Colonic mucosa (tissue), 4 donors: ENCODE results near the gene KRT26. TPM values are rescaled to one million over a fixed set of nuclear protein-coding genes. Genes with fewer than 3 reads are reported as not detected.

ENCODE experiments used
- DNase-seq: peaks from one replicate; pipeline ENCODE4 v3.0.0-alpha.2; 2020
- H3K27ac ChIP-seq: fragments of 200-600 bp; one replicate; pipeline ENCODE4 v1.8.0; 2021
- H3K27me3 ChIP-seq: fragments of 200-600 bp; one replicate; pipeline ENCODE4 v1.8.0; 2021
- H3K36me3 ChIP-seq: fragments of 200-600 bp; one replicate; pipeline ENCODE4 v1.8.0; 2021
- H3K4me1 ChIP-seq: fragments of 200-600 bp; one replicate; pipeline ENCODE4 v1.8.0; 2021; ENCODE audit warnings: mild to moderate bottlenecking
- H3K4me3 ChIP-seq: fragments of 200-600 bp; one replicate; pipeline ENCODE4 v1.8.0; 2021
- H3K9ac ChIP-seq, 2 donors: one replicate each; pipeline ENCODE4 v1.7.0; 2013; ENCODE audit warnings: control low read depth in 2 of 2, low read depth in 2 of 2, low read length in 2 of 2
- H3K9me3 ChIP-seq: fragments of 200-600 bp; one replicate; pipeline ENCODE4 v1.8.0; 2021
- intact Hi-C: fragments of 100-400 bp; cut with DNase I; formaldehyde crosslinking; loops from one replicate; pipeline ENCODE4 v1.14.1; 2022
- total RNA-seq, 2 donors: library from RNA; stranded (reverse); fragmentation: NEBNext Ultra II Directional in 1 of 2; extraction: Animal tissue kit (Norgen Biotek cat#: 25700) in 1 of 2; gene quantifications; one replicate each; pipeline ENCODE4 v1.2.1, GENCODE V29; 2021
- TF ChIP-seq, protein P1 (sequence below): fragments of 200-600 bp; IDR thresholded peaks from one replicate; pipeline ENCODE4 v1.8.0; 2022; ENCODE audit warnings: antibody characterized with exemption, mild to moderate bottlenecking
- donor health status: healthy.
- donor health status: DM: no; HTN: no; CAD: no.
- donor health status: DM: no; HTN: no; CAD: no.

KRT26 gene, protein sequence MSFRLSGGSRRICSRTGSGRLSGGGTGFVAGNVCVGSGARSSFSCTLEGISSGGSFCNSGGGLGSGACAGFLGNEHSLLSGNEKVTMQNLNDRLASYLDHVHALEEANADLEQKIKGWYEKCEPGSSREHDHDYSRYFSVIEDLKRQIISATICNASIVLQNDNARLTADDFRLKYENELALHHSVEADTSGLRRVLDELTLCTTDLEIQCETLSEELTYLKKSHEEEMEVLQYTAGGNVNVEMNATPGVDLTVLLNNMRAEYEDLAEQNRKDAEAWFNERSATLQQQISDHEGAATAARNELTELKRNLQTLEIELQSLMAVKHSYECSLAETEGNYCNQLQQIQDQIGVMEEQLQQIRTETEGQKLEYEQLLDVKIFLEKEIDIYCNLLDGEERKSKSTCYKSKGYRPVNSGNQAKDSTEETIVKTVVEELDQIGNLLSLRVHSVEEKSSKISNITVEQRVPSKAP
- not detected for total RNA-seq

- no peaks in the 10 kb centered on the region for H3K4me1 ChIP-seq
- intact Hi-C loops, result no loop called here
- TF ChIP-seq, protein P1, sequence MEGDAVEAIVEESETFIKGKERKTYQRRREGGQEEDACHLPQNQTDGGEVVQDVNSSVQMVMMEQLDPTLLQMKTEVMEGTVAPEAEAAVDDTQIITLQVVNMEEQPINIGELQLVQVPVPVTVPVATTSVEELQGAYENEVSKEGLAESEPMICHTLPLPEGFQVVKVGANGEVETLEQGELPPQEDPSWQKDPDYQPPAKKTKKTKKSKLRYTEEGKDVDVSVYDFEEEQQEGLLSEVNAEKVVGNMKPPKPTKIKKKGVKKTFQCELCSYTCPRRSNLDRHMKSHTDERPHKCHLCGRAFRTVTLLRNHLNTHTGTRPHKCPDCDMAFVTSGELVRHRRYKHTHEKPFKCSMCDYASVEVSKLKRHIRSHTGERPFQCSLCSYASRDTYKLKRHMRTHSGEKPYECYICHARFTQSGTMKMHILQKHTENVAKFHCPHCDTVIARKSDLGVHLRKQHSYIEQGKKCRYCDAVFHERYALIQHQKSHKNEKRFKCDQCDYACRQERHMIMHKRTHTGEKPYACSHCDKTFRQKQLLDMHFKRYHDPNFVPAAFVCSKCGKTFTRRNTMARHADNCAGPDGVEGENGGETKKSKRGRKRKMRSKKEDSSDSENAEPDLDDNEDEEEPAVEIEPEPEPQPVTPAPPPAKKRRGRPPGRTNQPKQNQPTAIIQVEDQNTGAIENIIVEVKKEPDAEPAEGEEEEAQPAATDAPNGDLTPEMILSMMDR, result no peak
- no peaks in the 10 kb centered on the region for H3K27me3 ChIP-seq
- no peak for DNase-seq
- no peak within 1 kb of the TSS for H3K9ac ChIP-seq
- no peaks in the 10 kb centered on the region for H3K9me3 ChIP-seq
- no peak within 1 kb of the TSS for H3K4me3 ChIP-seq
- no peak within 1 kb of the TSS for H3K27ac ChIP-seq
- H3K36me3 ChIP-seq, result no peaks in the 10 kb centered on the region
These were observed at the start of gene KRT26 for GRCh38 chr17:40772101-40772500. Gene KRT26, minus strand, starts transcription at chr17:40772201. Its CDS starts 88 bp downstream, at chr17:40772113.

GRCh38 chr17:40821536-40821935, 49.5 kb upstream of the KRT26 start:
- DNase-seq, result no peak
- Histone ChIP-seq H3K4me1 (no peaks in the 10 kb centered on the region), H3K4me3 (no peak overlapping the region), H3K9ac (no peak overlapping the region), H3K9me3 (no peaks in the 10 kb centered on the region), H3K36me3 (no peaks in the 10 kb centered on the region), H3K27ac (no peak overlapping the region), H3K27me3 (no peaks in the 10 kb centered on the region)
- intact Hi-C loops, result no loop called here
- TF ChIP-seq, protein P1, result no peak

DNA sequence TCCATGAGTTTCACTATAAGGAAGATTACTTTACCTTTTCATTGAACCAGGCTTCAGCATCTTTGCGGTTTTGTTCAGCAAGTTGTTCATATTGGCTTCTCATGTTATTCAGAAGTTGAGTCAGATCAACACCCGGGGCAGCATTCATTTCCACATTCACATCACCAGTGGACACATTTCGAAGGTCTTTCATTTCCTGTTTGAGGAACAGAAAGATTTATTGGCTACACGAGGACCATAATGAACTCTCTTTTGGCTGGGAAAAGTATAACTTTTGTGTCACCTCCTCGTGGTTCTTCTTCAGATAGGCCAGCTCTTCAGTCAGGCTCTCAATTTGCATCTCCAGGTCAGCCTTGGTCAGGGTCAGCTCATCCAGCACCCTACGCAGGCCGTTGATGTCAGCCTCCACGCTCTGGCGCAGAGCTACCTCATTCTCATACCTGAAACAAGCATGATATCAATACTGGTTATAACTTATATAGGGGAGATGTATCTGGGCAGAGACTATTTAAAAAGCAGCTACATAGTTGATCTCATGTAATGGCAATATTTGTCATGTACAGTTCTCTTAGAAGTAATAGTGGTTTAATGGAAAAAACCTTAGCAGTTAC, 48.3 kb upstream of the KRT26 start:
- H3K36me3 ChIP-seq, result no peaks in the 10 kb centered on the region
- no peak for DNase-seq
- no peaks in the 10 kb centered on the region for H3K4me1 ChIP-seq
- intact Hi-C loops, result no loop called here
- no peak overlapping the region for H3K9ac ChIP-seq
- TF ChIP-seq, protein P1, result no peak
- no peaks in the 10 kb centered on the region for H3K9me3 ChIP-seq
- H3K4me3 ChIP-seq, result no peak overlapping the region
- no peaks in the 10 kb centered on the region for H3K27me3 ChIP-seq
- no peak overlapping the region for H3K27ac ChIP-seq

DNA sequence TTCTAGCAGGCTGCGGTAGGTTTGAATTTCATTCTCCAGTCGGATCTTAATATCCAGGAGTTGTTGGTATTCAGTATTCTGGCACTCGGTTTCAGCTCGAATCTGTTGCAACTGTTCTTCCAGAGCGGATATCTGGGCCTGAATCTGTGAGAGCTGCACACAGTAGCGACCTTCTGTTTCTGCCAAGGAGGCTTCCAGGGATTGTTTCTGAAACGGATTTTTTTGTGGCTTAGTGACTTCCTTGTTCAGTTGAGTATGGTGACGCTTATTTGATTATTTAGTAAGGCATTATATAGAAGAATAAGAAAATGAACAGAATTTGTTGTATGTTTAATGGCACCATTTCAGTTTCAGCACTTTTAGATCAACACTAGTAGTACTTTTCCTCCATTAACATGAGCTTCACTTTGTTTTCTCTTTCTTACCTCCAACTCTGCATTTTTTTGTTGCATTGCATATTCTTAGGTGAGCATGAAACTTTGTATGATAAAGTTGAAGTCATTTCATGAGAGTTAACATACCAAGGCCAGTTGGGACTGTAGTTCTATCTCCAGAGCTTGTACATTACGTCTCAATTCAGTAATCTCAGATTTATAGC, 47.6 kb upstream of the KRT26 start:
- TF ChIP-seq, protein P1, result no peak
- Histone ChIP-seq H3K4me3 (peak overlapping the region; percentile 60), H3K4me1 (no peaks in the 10 kb centered on the region), H3K9ac (no peak overlapping the region), H3K9me3 (no peaks in the 10 kb centered on the region), H3K27me3 (no peaks in the 10 kb centered on the region), H3K27ac (peak overlapping the region; percentile 15), H3K36me3 (no peaks in the 10 kb centered on the region)
- no peak for DNase-seq
- intact Hi-C loops, result no loop called here

DNA sequence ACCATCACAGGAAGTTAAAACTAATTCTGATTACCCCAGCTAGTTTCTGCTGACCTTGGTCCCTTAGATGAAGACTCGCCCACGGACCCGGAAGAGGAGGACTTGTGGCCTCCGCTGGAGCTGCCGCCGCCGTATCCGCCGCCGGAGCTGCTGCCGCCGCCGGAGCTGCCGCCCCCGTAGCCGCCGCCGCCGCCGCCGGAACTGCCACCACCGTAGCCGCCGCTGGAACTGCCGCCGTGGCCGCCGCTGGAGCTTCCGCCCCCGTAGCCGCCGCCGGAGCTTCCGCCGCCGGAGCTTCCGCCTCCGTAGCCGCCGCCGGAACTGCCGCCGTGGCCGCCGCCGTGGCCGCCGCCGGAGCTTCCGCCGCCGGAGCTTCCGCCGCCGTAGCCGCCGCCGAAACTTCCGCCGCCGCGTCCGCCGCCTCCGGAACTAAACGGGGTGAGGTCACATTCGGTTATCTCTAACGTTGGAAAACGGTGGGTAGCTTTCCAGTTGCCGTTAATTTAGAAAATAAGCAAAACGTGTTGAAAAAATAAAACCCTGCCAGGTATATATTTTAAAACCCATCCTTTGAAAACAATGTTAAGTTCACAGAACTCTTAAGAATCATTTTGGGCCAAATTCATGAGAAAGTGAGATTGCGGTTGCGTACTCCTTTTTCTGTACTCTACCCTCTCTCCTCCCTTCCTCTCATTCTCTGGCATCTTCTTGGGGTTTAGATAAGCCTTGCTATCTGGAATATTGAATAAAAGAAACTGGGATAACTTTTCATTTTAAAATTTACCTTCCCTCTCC, 46.9 kb upstream of the KRT26 start:
- Histone ChIP-seq H3K4me3 (peak overlapping the region; percentile 60), H3K27me3 (no peaks in the 10 kb centered on the region), H3K9me3 (no peaks in the 10 kb centered on the region), H3K27ac (peak overlapping the region; percentile 82), H3K4me1 (no peaks in the 10 kb centered on the region), H3K36me3 (no peaks in the 10 kb centered on the region), H3K9ac (peak overlapping the region; percentile 26 to 40)
- intact Hi-C loops, result no loop called here
- TF ChIP-seq, protein P1, result no peak
- peak; percentile 78 for DNase-seq
